ENCODE measurements around the gene FAM193B.

FAM193B gene

DNA sequence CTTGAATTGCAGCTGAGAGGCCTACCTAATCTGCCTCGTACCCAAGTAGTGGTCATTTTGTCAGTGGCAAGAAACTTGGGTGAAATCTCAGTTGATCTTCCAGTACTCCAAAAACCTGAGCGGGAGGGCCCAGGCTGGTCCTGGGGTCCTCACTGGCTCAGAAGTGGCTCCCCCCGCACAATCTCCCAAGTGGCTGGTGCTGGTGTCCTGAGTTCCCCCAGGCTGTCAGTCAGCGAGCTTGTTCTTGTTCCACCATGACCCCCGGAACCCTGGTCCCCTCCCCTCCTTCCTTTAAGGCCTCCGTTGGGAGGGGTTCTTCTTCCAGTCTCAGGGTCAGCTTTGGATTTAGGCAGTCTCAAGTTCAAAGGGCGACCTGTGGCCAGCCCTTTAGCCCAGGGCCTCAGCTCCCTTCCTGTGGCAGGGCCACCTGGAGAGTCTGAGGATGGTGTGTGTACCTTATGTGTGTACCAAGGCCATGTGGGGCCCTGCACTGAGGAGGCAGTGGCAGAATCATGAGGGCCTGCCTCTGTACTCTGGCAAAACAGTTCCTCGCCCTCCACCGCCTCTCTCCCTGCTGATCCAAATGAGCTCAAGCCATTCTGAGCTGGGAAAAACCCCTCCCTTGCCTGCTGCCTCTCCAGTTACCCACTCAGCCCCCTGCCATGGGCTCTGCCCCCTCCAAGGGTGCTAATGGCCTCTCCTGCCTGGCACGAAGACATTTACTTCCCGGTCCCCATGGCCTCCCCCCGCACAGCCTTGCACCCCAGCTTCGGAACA lies 76.5 kb downstream of the FAM193B start:
- H2AFZ ChIP-seq (ENCODE audit: low read depth, low read length, severe bottlenecking), result no peak overlapping the region
- no peak overlapping the region for H3K27ac ChIP-seq (ENCODE audit: low read depth, low read length)
- no peaks in the 10 kb centered on the region for H3K27me3 ChIP-seq (ENCODE audit: low read length)
- H3K9me2 ChIP-seq (replicated peaks; ENCODE audit: insufficient read depth, low read length), result no peaks in the 10 kb centered on the region
- H4K20me1 ChIP-seq (ENCODE audit: low read depth, low read length), result no peaks in the 10 kb centered on the region
- H3K79me2 ChIP-seq (ENCODE audit: insufficient read depth, low read length), result no peaks in the 10 kb centered on the region
- no peak overlapping the region for H3K4me3 ChIP-seq (ENCODE audit: insufficient read depth, low read length, poor library complexity, severe bottlenecking)
- no peaks in the 10 kb centered on the region; the same call in 1 of the 2 replicates for H3F3A ChIP-seq (ENCODE audit: insufficient read depth)
- H3K9ac ChIP-seq (ENCODE audit: low read length), result no peak overlapping the region
- H3K9me3 ChIP-seq (ENCODE audit: insufficient read depth, low read length), result no peaks in the 10 kb centered on the region
- TF ChIP-seq, protein P1, sequence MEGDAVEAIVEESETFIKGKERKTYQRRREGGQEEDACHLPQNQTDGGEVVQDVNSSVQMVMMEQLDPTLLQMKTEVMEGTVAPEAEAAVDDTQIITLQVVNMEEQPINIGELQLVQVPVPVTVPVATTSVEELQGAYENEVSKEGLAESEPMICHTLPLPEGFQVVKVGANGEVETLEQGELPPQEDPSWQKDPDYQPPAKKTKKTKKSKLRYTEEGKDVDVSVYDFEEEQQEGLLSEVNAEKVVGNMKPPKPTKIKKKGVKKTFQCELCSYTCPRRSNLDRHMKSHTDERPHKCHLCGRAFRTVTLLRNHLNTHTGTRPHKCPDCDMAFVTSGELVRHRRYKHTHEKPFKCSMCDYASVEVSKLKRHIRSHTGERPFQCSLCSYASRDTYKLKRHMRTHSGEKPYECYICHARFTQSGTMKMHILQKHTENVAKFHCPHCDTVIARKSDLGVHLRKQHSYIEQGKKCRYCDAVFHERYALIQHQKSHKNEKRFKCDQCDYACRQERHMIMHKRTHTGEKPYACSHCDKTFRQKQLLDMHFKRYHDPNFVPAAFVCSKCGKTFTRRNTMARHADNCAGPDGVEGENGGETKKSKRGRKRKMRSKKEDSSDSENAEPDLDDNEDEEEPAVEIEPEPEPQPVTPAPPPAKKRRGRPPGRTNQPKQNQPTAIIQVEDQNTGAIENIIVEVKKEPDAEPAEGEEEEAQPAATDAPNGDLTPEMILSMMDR (IDR thresholded peaks at IDR 0.05; ENCODE audit: insufficient read depth, low read length, poor library complexity, severe bottlenecking), result no peak
- no peak for TF ChIP-seq EZH2phosphoT487 (conservative IDR thresholded peaks at IDR 0.05; ENCODE audit: low read length)
- no peak overlapping the region for H3K4me2 ChIP-seq (ENCODE audit: low read depth, low read length, poor library complexity, severe bottlenecking)
- H3K36me3 ChIP-seq (ENCODE audit: low read length), result no peaks in the 10 kb centered on the region

DNA sequence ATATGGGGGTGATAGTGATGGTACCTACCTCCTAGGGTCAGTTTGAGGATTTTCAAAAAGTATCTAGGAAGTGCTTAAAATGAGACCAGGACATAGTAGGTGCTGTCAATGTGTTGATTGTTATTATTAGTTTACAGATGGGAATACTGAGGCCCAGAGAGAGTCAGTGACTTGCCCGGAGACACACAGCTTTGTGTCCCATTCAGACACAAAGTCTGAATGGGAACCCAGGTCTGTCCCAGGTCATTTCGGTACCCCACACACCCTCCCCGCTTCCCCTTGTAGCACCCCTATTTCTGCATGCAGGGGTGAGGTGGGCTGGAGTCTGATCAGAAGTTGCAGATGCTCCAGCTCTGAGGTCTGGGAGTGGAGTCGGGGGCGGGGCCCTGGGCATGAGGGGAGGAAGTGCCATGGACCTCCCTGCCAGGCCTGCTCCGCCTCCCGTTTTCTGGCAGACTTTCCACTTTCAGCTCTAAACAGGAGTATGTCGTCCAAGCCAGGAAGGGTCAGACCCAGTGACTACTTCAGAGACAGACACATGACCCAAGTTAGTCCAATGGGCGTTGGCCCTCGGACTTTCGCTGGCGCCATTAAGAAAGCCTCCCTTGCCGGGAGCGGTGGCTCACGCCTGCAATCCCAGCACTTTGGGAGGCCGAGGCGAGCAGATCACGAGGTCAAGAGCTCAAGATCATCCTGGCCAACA lies 77.7 kb downstream of the FAM193B start:
- Histone ChIP-seq H3K9me2 (replicated peaks; ENCODE audit: insufficient read depth, low read length) (no peaks in the 10 kb centered on the region), H3F3A (ENCODE audit: insufficient read depth) (no peaks in the 10 kb centered on the region; the same call in 1 of the 2 replicates), H3K9ac (ENCODE audit: low read length) (no peak overlapping the region), H3K36me3 (ENCODE audit: low read length) (no peaks in the 10 kb centered on the region), H3K4me3 (ENCODE audit: insufficient read depth, low read length, poor library complexity, severe bottlenecking) (no peak overlapping the region), H4K20me1 (ENCODE audit: low read depth, low read length) (no peaks in the 10 kb centered on the region), H3K79me2 (ENCODE audit: insufficient read depth, low read length) (peaks cover 9% of the 10 kb centered on the region; the same call in 1 of the 2 replicates), H2AFZ (ENCODE audit: low read depth, low read length, severe bottlenecking) (no peak overlapping the region), H3K27ac (ENCODE audit: low read depth, low read length) (no peak overlapping the region), H3K9me3 (ENCODE audit: insufficient read depth, low read length) (no peaks in the 10 kb centered on the region), H3K4me2 (ENCODE audit: low read depth, low read length, poor library complexity, severe bottlenecking) (no peak overlapping the region), H3K27me3 (ENCODE audit: low read length) (no peaks in the 10 kb centered on the region)
- no peak for TF ChIP-seq EZH2phosphoT487 (conservative IDR thresholded peaks at IDR 0.05; ENCODE audit: low read length)
- TF ChIP-seq, protein P1 (IDR thresholded peaks at IDR 0.05; ENCODE audit: insufficient read depth, low read length, poor library complexity, severe bottlenecking), result no peak

DNA sequence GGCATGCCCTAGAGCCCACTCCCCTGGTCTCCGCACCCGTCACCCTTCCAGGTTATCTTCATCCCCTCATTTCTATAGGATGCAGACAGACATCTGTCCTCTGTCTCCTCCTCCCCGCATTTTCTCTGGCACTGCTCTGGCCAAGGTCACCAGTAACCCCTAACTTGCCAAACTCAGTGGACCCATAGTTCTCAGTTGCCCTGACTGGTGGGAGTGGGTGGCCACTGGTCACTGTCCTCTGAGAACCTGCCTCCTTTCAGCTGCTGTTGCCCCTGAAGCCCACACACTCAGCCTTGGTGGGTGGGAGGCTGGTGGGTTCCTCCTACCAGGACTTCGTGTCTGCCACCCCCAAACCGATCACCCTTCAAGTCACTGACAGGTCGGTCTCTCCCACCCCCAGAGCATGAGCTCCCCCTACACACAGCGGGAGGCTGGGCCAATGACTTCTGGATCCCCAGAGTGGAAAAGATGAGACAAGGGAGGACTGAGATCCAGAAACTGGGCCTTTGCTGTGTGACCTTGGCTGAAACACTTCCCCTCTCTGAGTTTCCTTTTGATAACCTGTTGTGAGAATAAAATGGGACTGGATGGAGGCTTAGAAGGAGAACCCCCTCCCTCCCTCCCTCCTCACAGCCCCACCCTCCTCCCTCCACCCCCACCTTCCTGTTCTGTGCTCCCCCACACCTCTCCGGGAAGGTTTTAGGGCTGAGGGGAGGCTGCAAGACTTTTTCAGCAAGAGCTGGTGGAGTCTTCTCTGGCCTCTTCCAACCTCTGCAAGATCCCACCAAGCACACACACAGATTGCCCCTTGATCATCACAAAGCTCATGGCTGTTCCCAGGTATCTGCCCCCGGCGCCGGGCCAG lies 78.6 kb downstream of the FAM193B start:
- no peak overlapping the region for H3K4me2 ChIP-seq (ENCODE audit: low read depth, low read length, poor library complexity, severe bottlenecking)
- no peak for TF ChIP-seq EZH2phosphoT487 (conservative IDR thresholded peaks at IDR 0.05; ENCODE audit: low read length)
- TF ChIP-seq, protein P1 (IDR thresholded peaks at IDR 0.05; ENCODE audit: insufficient read depth, low read length, poor library complexity, severe bottlenecking), result no peak
- H3K79me2 ChIP-seq (ENCODE audit: insufficient read depth, low read length), result peaks cover 9% of the 10 kb centered on the region; the same call in 1 of the 2 replicates
- H2AFZ ChIP-seq (ENCODE audit: low read depth, low read length, severe bottlenecking), result no peak overlapping the region
- no peaks in the 10 kb centered on the region for H3K9me2 ChIP-seq (replicated peaks; ENCODE audit: insufficient read depth, low read length)
- H3K36me3 ChIP-seq (ENCODE audit: low read length), result no peaks in the 10 kb centered on the region
- H3K4me3 ChIP-seq (ENCODE audit: insufficient read depth, low read length, poor library complexity, severe bottlenecking), result no peak overlapping the region
- H3F3A ChIP-seq (ENCODE audit: insufficient read depth), result no peaks in the 10 kb centered on the region; the same call in 1 of the 2 replicates
- H3K27me3 ChIP-seq (ENCODE audit: low read length), result no peaks in the 10 kb centered on the region
- H4K20me1 ChIP-seq (ENCODE audit: low read depth, low read length), result no peaks in the 10 kb centered on the region
- no peak overlapping the region for H3K27ac ChIP-seq (ENCODE audit: low read depth, low read length)
- H3K9ac ChIP-seq (ENCODE audit: low read length), result no peak overlapping the region
- H3K9me3 ChIP-seq (ENCODE audit: insufficient read depth, low read length), result no peaks in the 10 kb centered on the region
